Measurements from ENCODE around the gene MED26. TPM values are rescaled to one million over a fixed set of nuclear protein-coding genes. Genes with fewer than 3 reads are reported as not detected.

The MED26 gene
- total and polyA plus RNA-seq, 2 experiments from 2014 or later = 7.4 to 15.4 TPM

- Mint-ChIP-seq H3K9me3 (no peaks in the 10 kb centered on the region), H3K27me3 (ENCODE audit: insufficient read depth, low read depth, poor library complexity) (peaks cover 2% of the 10 kb centered on the region), H3K4me1 (no peaks in the 10 kb centered on the region), H3K4me3 (no peak overlapping the region), H3K27ac (no peak overlapping the region), H3K36me3 (ENCODE audit: low read depth) (peaks cover 65% of the 10 kb centered on the region)
- H3K36me3 ChIP-seq (ENCODE audit: insufficient read depth) = peaks cover 23% of the 10 kb centered on the region
- no peaks in the 10 kb centered on the region for H3K27me3 ChIP-seq (ENCODE audit: insufficient read depth)
- no peaks in the 10 kb centered on the region for H3K9me2 ChIP-seq (ENCODE audit: insufficient read depth)
- DNase-seq (ENCODE audit: low spot score) = no peak
- H3F3A ChIP-seq (replicated peaks; ENCODE audit: low read depth) = peaks cover 4% of the 10 kb centered on the region; the same call in 1 of the 2 replicates
- no peak overlapping the region for H3K27ac ChIP-seq (ENCODE audit: low read depth)
- H2AFZ ChIP-seq = no peak overlapping the region
- peaks cover 11% of the 10 kb centered on the region for H4K20me1 ChIP-seq (replicated peaks; ENCODE audit: insufficient read depth)
- H3K4me1 ChIP-seq (ENCODE audit: insufficient read depth) = no peaks in the 10 kb centered on the region
- ATAC-seq = no peak
- peaks cover 13% of the 10 kb centered on the region for H3K79me2 ChIP-seq (replicated peaks; ENCODE audit: insufficient read depth)
- H3K4me3 ChIP-seq = no peak overlapping the region
- TF ChIP-seq POLR2AphosphoS5 (IDR thresholded peaks at IDR 0.05; ENCODE audit: low read depth) = no peak
- TF ChIP-seq ETS1 (IDR thresholded peaks at IDR 0.05) = no peak
- TF ChIP-seq NANOG (IDR thresholded peaks at IDR 0.05; ENCODE audit: borderline replicate concordance) = no peak
- TF ChIP-seq STAT1 (IDR thresholded peaks at IDR 0.05; ENCODE audit: unreplicated experiment) = no peak
- TF ChIP-seq EZH2phosphoT487 (IDR thresholded peaks at IDR 0.05; ENCODE audit: unreplicated experiment) = no peak
- TF ChIP-seq ZNF331 (CRISPR knock-in tag; IDR thresholded peaks at IDR 0.05; ENCODE audit: low read depth) = no peak
- no peak for TF ChIP-seq JUNB (IDR thresholded peaks at IDR 0.05; ENCODE audit: unreplicated experiment)
- no peak for TF ChIP-seq CREB1 (CRISPR knock-in tag; IDR thresholded peaks at IDR 0.05; ENCODE audit: low read depth)
- no peak overlapping the region for H3K4me2 ChIP-seq
Measured at GRCh38 chr19:16564842-16565241, 63.2 kb downstream of the MED26 start.

- no peak overlapping the region for H3K4me3 ChIP-seq
- H3K4me3 Mint-ChIP-seq = no peak overlapping the region
- H3K36me3 Mint-ChIP-seq (ENCODE audit: low read depth) = peaks cover 62% of the 10 kb centered on the region
- no peaks in the 10 kb centered on the region for H3K79me2 ChIP-seq (replicated peaks; ENCODE audit: insufficient read depth)
- H2AFZ ChIP-seq = no peak overlapping the region
- no peak for TF ChIP-seq STAT1 (IDR thresholded peaks at IDR 0.05; ENCODE audit: unreplicated experiment)
- TF ChIP-seq ZNF331 (CRISPR knock-in tag; IDR thresholded peaks at IDR 0.05; ENCODE audit: low read depth) = no peak
- TF ChIP-seq EZH2phosphoT487 (IDR thresholded peaks at IDR 0.05; ENCODE audit: unreplicated experiment) = no peak
- no peak for TF ChIP-seq ZNF462 (CRISPR knock-in tag; IDR thresholded peaks at IDR 0.05)
- TF ChIP-seq NANOG (IDR thresholded peaks at IDR 0.05; ENCODE audit: borderline replicate concordance) = no peak
- TF ChIP-seq ETS1 (IDR thresholded peaks at IDR 0.05) = no peak
- TF ChIP-seq CREB1 (CRISPR knock-in tag; IDR thresholded peaks at IDR 0.05; ENCODE audit: low read depth) = no peak
- no peak for TF ChIP-seq POLR2AphosphoS5 (IDR thresholded peaks at IDR 0.05; ENCODE audit: low read depth)
- no peak for TF ChIP-seq JUNB (IDR thresholded peaks at IDR 0.05; ENCODE audit: unreplicated experiment)
- H3K36me3 ChIP-seq (ENCODE audit: insufficient read depth) = peaks cover 23% of the 10 kb centered on the region
- H3K4me2 ChIP-seq = no peak overlapping the region
- no peaks in the 10 kb centered on the region for H3K4me1 ChIP-seq (ENCODE audit: insufficient read depth)
- peaks cover 1% of the 10 kb centered on the region for H3K27me3 Mint-ChIP-seq (ENCODE audit: insufficient read depth, low read depth, poor library complexity)
- no peak overlapping the region for H3K27ac ChIP-seq (ENCODE audit: low read depth)
- no peaks in the 10 kb centered on the region for H3K9me3 Mint-ChIP-seq
- H3K27me3 ChIP-seq (ENCODE audit: insufficient read depth) = no peaks in the 10 kb centered on the region
- H3K27ac Mint-ChIP-seq = no peak overlapping the region
- no peaks in the 10 kb centered on the region for H3K4me1 Mint-ChIP-seq
- peaks cover 2% of the 10 kb centered on the region; the same call in 1 of the 2 replicates for H4K20me1 ChIP-seq (replicated peaks; ENCODE audit: insufficient read depth)
- DNase-seq (ENCODE audit: low spot score) (no peak), ATAC-seq (no peak)
- peaks cover 4% of the 10 kb centered on the region; the same call in 1 of the 2 replicates for H3F3A ChIP-seq (replicated peaks; ENCODE audit: low read depth)
- H3K9me2 ChIP-seq (ENCODE audit: insufficient read depth) = no peaks in the 10 kb centered on the region
Measured at GRCh38 chr19:16562608-16563025, 65.4 kb downstream of the MED26 start.
